ENCODE data around the gene NPY5R.

Gene NPY5R

GRCh38 chr4:163380703-163381102 is 37.0 kb downstream of the NPY5R start:
- DNase-seq (ENCODE audit: extremely low spot score), result no peak
- no peak for TF ChIP-seq SUZ12 (IDR thresholded peaks at IDR 0.05)
- TF ChIP-seq ARNT (IDR thresholded peaks at IDR 0.05), result no peak
- no peak for TF ChIP-seq L3MBTL2 (conservative IDR thresholded peaks at IDR 0.05)
- no peak for TF ChIP-seq PKNOX1 (IDR thresholded peaks at IDR 0.05)
- TF ChIP-seq ZNF384 (IDR thresholded peaks at IDR 0.05), result no peak
- TF ChIP-seq FOXM1 (IDR thresholded peaks at IDR 0.05; ENCODE audit: borderline replicate concordance), result no peak
- TF ChIP-seq BHLHE40 (IDR thresholded peaks at IDR 0.05; ENCODE audit: borderline replicate concordance), result no peak
- TF ChIP-seq NFRKB (IDR thresholded peaks at IDR 0.05), result no peak
- TF ChIP-seq FOXK2 (IDR thresholded peaks at IDR 0.05), result no peak
- no peak for TF ChIP-seq TARDBP (IDR thresholded peaks at IDR 0.05)
- TF ChIP-seq ELF4 (IDR thresholded peaks at IDR 0.05), result no peak
- TF ChIP-seq FOXA1 (IDR thresholded peaks at IDR 0.05), result no peak
- no peak for TF ChIP-seq HDGF (IDR thresholded peaks at IDR 0.05; ENCODE audit: borderline replicate concordance)
- no peak for TF ChIP-seq CTBP1 (IDR thresholded peaks at IDR 0.05; ENCODE audit: borderline replicate concordance)
- no peak for TF ChIP-seq LEF1 (IDR thresholded peaks at IDR 0.05; ENCODE audit: borderline replicate concordance)
- TF ChIP-seq SP1 (IDR thresholded peaks at IDR 0.05), result no peak
- CTCF ChIA-PET, result no interaction called here
- POLR2A ChIA-PET, result no interaction called here

- POLR2A ChIA-PET, result no interaction called here
- TF ChIP-seq ZNF384 (IDR thresholded peaks at IDR 0.05), result no peak
- CTCF ChIA-PET, result interaction anchor here (1.2 kb wide), 1 partner anchor 10 kb away, joined by 3 read pairs; no protein-coding TSS in a partner anchor
- DNase-seq (ENCODE audit: extremely low spot score), result no peak
Measured at GRCh38 chr4:163382178-163382869, 38.6 kb downstream of the NPY5R start.

GRCh38 chr4:163384434-163384833 is 40.7 kb downstream of the NPY5R start:
- POLR2A ChIA-PET, result no interaction called here
- no peak for TF ChIP-seq HDGF (IDR thresholded peaks at IDR 0.05; ENCODE audit: borderline replicate concordance)
- no peak for TF ChIP-seq L3MBTL2 (conservative IDR thresholded peaks at IDR 0.05)
- no peak for TF ChIP-seq LEF1 (IDR thresholded peaks at IDR 0.05; ENCODE audit: borderline replicate concordance)
- TF ChIP-seq ELF4 (IDR thresholded peaks at IDR 0.05), result no peak
- no peak for TF ChIP-seq FOXM1 (IDR thresholded peaks at IDR 0.05; ENCODE audit: borderline replicate concordance)
- TF ChIP-seq ARNT (IDR thresholded peaks at IDR 0.05), result no peak
- TF ChIP-seq SUZ12 (IDR thresholded peaks at IDR 0.05), result no peak
- no peak for TF ChIP-seq NFRKB (IDR thresholded peaks at IDR 0.05)
- no peak for TF ChIP-seq ZNF384 (IDR thresholded peaks at IDR 0.05)
- no peak for TF ChIP-seq BHLHE40 (IDR thresholded peaks at IDR 0.05; ENCODE audit: borderline replicate concordance)
- TF ChIP-seq SP1 (IDR thresholded peaks at IDR 0.05), result no peak
- TF ChIP-seq FOXA1 (IDR thresholded peaks at IDR 0.05), result no peak
- no peak for TF ChIP-seq CTBP1 (IDR thresholded peaks at IDR 0.05; ENCODE audit: borderline replicate concordance)
- no peak for TF ChIP-seq PKNOX1 (IDR thresholded peaks at IDR 0.05)
- TF ChIP-seq TARDBP (IDR thresholded peaks at IDR 0.05), result no peak
- TF ChIP-seq FOXK2 (IDR thresholded peaks at IDR 0.05), result no peak
- CTCF ChIA-PET, result no interaction called here
- DNase-seq (ENCODE audit: extremely low spot score), result no peak

GRCh38 chr4:163384926-163385325 is 41.2 kb downstream of the NPY5R start:
- TF ChIP-seq ZNF384 (IDR thresholded peaks at IDR 0.05), result no peak
- no peak for TF ChIP-seq LEF1 (IDR thresholded peaks at IDR 0.05; ENCODE audit: borderline replicate concordance)
- TF ChIP-seq FOXK2 (IDR thresholded peaks at IDR 0.05), result no peak
- no peak for TF ChIP-seq CTBP1 (IDR thresholded peaks at IDR 0.05; ENCODE audit: borderline replicate concordance)
- TF ChIP-seq FOXM1 (IDR thresholded peaks at IDR 0.05; ENCODE audit: borderline replicate concordance), result no peak
- TF ChIP-seq L3MBTL2 (conservative IDR thresholded peaks at IDR 0.05), result no peak
- TF ChIP-seq NFRKB (IDR thresholded peaks at IDR 0.05), result no peak
- TF ChIP-seq ARNT (IDR thresholded peaks at IDR 0.05), result no peak
- TF ChIP-seq HDGF (IDR thresholded peaks at IDR 0.05; ENCODE audit: borderline replicate concordance), result no peak
- TF ChIP-seq TARDBP (IDR thresholded peaks at IDR 0.05), result no peak
- no peak for TF ChIP-seq ELF4 (IDR thresholded peaks at IDR 0.05)
- TF ChIP-seq SP1 (IDR thresholded peaks at IDR 0.05), result no peak
- DNase-seq (ENCODE audit: extremely low spot score), result no peak
- ChIA-PET POLR2A (no interaction called here), CTCF (no interaction called here)

- no peak for DNase-seq (ENCODE audit: extremely low spot score)
- ChIA-PET POLR2A (no interaction called here), CTCF (no interaction called here)
- TF ChIP-seq CTBP1 (IDR thresholded peaks at IDR 0.05; ENCODE audit: borderline replicate concordance) (no peak), BHLHE40 (IDR thresholded peaks at IDR 0.05; ENCODE audit: borderline replicate concordance) (no peak), ZNF384 (IDR thresholded peaks at IDR 0.05) (no peak), PKNOX1 (IDR thresholded peaks at IDR 0.05) (no peak), TARDBP (IDR thresholded peaks at IDR 0.05) (no peak), SP1 (IDR thresholded peaks at IDR 0.05) (no peak), NFRKB (IDR thresholded peaks at IDR 0.05) (no peak), SUZ12 (IDR thresholded peaks at IDR 0.05) (no peak), FOXA1 (IDR thresholded peaks at IDR 0.05) (no peak), ELF4 (IDR thresholded peaks at IDR 0.05) (no peak), HDGF (IDR thresholded peaks at IDR 0.05; ENCODE audit: borderline replicate concordance) (no peak), FOXK2 (IDR thresholded peaks at IDR 0.05) (no peak)
Measured at GRCh38 chr4:163385466-163385865, 41.8 kb downstream of the NPY5R start.

- POLR2A ChIA-PET, result no interaction called here
- DNase-seq (ENCODE audit: extremely low spot score), result no peak
- CTCF ChIA-PET, result no interaction called here
- TF ChIP-seq SP1 (IDR thresholded peaks at IDR 0.05), result no peak
- TF ChIP-seq L3MBTL2 (conservative IDR thresholded peaks at IDR 0.05), result no peak
- TF ChIP-seq TARDBP (IDR thresholded peaks at IDR 0.05), result no peak
- TF ChIP-seq NFRKB (IDR thresholded peaks at IDR 0.05), result no peak
- TF ChIP-seq CTBP1 (IDR thresholded peaks at IDR 0.05; ENCODE audit: borderline replicate concordance), result no peak
- TF ChIP-seq ARNT (IDR thresholded peaks at IDR 0.05), result no peak
- TF ChIP-seq ELF4 (IDR thresholded peaks at IDR 0.05), result no peak
- no peak for TF ChIP-seq FOXA1 (IDR thresholded peaks at IDR 0.05)
- TF ChIP-seq SUZ12 (IDR thresholded peaks at IDR 0.05), result no peak
- no peak for TF ChIP-seq FOXK2 (IDR thresholded peaks at IDR 0.05)
- TF ChIP-seq ZNF384 (IDR thresholded peaks at IDR 0.05), result no peak
- no peak for TF ChIP-seq LEF1 (IDR thresholded peaks at IDR 0.05; ENCODE audit: borderline replicate concordance)
- no peak for TF ChIP-seq PKNOX1 (IDR thresholded peaks at IDR 0.05)
- TF ChIP-seq HDGF (IDR thresholded peaks at IDR 0.05; ENCODE audit: borderline replicate concordance), result no peak
- TF ChIP-seq BHLHE40 (IDR thresholded peaks at IDR 0.05; ENCODE audit: borderline replicate concordance), result no peak
Measured at GRCh38 chr4:163391756-163392155, 48.1 kb downstream of the NPY5R start.

All from HEK293T (cell line).